Measurements from ENCODE around the gene SYT15.
"Not testable (repeated sequence)": the region's sequence is repeated elsewhere in the genome, so short reads cannot be mapped to it uniquely, and the experiment has no call there.

SYT15 gene

GRCh38 chr10:46578474-46579178 lies at the start of gene SYT15:
TSS of gene SYT15 (plus strand) at chr10:46579128. CDS start at chr10:46579169, 41 bp downstream.
- not testable (repeated sequence) for DNase-seq

GRCh38 chr10:46529742-46530141 lies 49.2 kb upstream of the SYT15 start:
- DNase-seq = not testable (repeated sequence)

- peak; percentile 11 for DNase-seq
Measured at GRCh38 chr10:46530249-46531186, 48.4 kb upstream of the SYT15 start.

- DNase-seq = not testable (repeated sequence)
Measured at GRCh38 chr10:46532256-46532655, 46.7 kb upstream of the SYT15 start.

- peak; percentile 9 for DNase-seq
Measured at GRCh38 chr10:46534828-46535524, 44.0 kb upstream of the SYT15 start.

GRCh38 chr10:46536171-46536570 lies 42.8 kb upstream of the SYT15 start:
- no peak for DNase-seq

- DNase-seq = no peak
Measured at GRCh38 chr10:46536781-46537180, 42.1 kb upstream of the SYT15 start.

GRCh38 chr10:46537309-46537708 lies 41.6 kb upstream of the SYT15 start:
- no peak for DNase-seq

GRCh38 chr10:46538155-46538554 lies 40.8 kb upstream of the SYT15 start:
- peak; percentile 5 for DNase-seq

GRCh38 chr10:46538717-46539426 lies 40.1 kb upstream of the SYT15 start:
- DNase-seq = peak; percentile 12

GRCh38 chr10:46539596-46540411 lies 39.1 kb upstream of the SYT15 start:
- peak; percentile 5 for DNase-seq

- peak; percentile 13 for DNase-seq
Measured at GRCh38 chr10:46540412-46541016, 38.4 kb upstream of the SYT15 start.

GRCh38 chr10:46541017-46541661 lies 37.8 kb upstream of the SYT15 start:
- DNase-seq = peak; percentile 11

GRCh38 chr10:46541735-46542566 lies 37.0 kb upstream of the SYT15 start:
- DNase-seq = peak; percentile 17

GRCh38 chr10:46542567-46543465 lies 36.1 kb upstream of the SYT15 start:
- peak; percentile 11 for DNase-seq

- DNase-seq = peak; percentile 16
Measured at GRCh38 chr10:46543466-46544377, 35.2 kb upstream of the SYT15 start.
